ENCODE data around the gene GPR149. TPM values are rescaled to one million over a fixed set of nuclear protein-coding genes. Genes with fewer than 3 reads are reported as not detected.

GPR149 gene
- total and polyA plus RNA-seq, 10 of the 15 experiments (the other 5 are each of a cell fraction or from before 2014, with no cell fraction given), result not detected

DNA sequence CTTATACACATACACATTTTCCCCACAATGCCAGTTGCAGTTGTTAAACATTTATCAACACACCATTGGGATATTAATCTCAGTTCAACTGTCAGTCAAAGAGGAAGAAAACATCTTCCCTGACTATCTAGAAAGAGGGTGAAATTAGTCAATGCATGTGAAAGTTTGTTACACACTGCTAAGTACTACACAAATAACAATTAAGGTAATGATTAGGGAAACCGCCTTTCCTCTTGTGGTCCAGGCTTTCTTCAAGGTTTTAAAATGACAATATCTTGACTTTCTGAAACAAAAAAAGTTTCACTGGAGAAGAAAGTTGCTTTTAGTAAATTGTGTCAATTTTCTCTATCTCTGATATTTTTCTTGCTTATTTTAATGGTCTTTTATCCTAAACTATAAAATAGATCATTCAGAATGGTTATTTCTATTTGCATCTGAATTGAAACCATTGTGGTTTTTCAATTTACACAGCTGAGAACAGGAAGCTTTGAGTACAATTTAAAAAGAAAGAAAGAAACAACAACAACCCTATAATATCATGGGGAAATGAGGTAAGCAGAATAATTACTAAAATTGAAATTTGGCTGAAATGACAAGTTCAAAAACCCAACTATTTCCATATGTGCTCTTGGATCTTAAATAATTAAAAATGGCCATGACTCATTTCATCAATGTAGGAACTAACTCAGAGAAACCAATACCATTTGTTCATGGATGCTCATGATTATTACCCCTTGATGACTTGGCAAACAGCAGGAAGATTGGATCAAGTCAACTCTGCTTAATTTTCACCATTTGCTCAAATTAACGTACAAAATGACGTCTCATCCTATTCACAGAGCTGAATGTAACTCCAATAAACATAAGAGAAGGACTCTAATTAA is 31.7 kb downstream of the GPR149 start:
- POLR2A ChIA-PET, result no interaction called here
- Histone ChIP-seq H3K4me3 (no peak overlapping the region), H3K27ac (ENCODE audit: control insufficient read depth, insufficient read depth) (no peak overlapping the region), H3K4me1 (ENCODE audit: control insufficient read depth, insufficient read depth, low read length) (peaks cover 4% of the 10 kb centered on the region; the same call in 1 of the 2 replicates), H3K27me3 (replicated peaks in 1 of 2; ENCODE audit: control insufficient read depth in 2 of 2, insufficient read depth in 2 of 2, low read length in 1 of 2) (peaks cover 2 to 4% of the 10 kb centered on the region in 2 experiments; a peak in 2 of 4 replicates), H3K9me3 (replicated peaks; ENCODE audit: control insufficient read depth, insufficient read depth, low read length) (no peaks in the 10 kb centered on the region), H3K9ac (ENCODE audit: control insufficient read depth, insufficient read depth, low read length) (no peak overlapping the region), H2AFZ (ENCODE audit: control insufficient read depth, low read depth, low read length) (no peak overlapping the region), H3K79me2 (ENCODE audit: control insufficient read depth, insufficient read depth, low read length) (no peaks in the 10 kb centered on the region), H3K4me2 (ENCODE audit: control insufficient read depth, insufficient read depth) (peak overlapping the region; percentile 35; the same call in 1 of the 2 replicates), H3K36me3 (ENCODE audit: control insufficient read depth in 2 of 2, insufficient read depth in 2 of 2, low read length in 1 of 2) (no peaks in the 10 kb centered on the region), H4K20me1 (ENCODE audit: control insufficient read depth, insufficient read depth) (no peaks in the 10 kb centered on the region; the same call in 1 of the 2 replicates)
- CTCF ChIA-PET, result no interaction called here
- RAD21 ChIA-PET (ENCODE audit: unreplicated experiment), result no interaction called here
- intact Hi-C loops (cut with micrococcal nuclease; ENCODE audit: unreplicated experiment), result no loop called here
- 8% methylated on average over 3 of the region's 3 CpGs for WGBS (ENCODE audit: insufficient coverage, insufficient replicate concordance, low lambda C conversion rate, missing lambda C conversion rate)
- SMC1A ChIA-PET (ENCODE audit: uncharacterized antibody, unreplicated experiment), result no interaction called here
- DNase-seq (ENCODE audit: low read depth, low spot score), result peak; percentile 66
- BruUV-seq (replicated peaks), result no TSS peak
- in situ Hi-C loops (cut with MboI), result no loop called here
- ATAC-seq, result peak; percentile 98
- FAIRE-seq, result peak; percentile 76
- TF ChIP-seq, protein P1, sequence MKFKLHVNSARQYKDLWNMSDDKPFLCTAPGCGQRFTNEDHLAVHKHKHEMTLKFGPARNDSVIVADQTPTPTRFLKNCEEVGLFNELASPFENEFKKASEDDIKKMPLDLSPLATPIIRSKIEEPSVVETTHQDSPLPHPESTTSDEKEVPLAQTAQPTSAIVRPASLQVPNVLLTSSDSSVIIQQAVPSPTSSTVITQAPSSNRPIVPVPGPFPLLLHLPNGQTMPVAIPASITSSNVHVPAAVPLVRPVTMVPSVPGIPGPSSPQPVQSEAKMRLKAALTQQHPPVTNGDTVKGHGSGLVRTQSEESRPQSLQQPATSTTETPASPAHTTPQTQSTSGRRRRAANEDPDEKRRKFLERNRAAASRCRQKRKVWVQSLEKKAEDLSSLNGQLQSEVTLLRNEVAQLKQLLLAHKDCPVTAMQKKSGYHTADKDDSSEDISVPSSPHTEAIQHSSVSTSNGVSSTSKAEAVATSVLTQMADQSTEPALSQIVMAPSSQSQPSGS (IDR thresholded peaks at IDR 0.05; ENCODE audit: low read length), result peak; percentile 88
- TF ChIP-seq YBX1 (IDR thresholded peaks at IDR 0.05), result no peak
- no peak for TF ChIP-seq RBBP5 (conservative IDR thresholded peaks at IDR 0.05)
- TF ChIP-seq FOXM1 (IDR thresholded peaks at IDR 0.05; ENCODE audit: low read depth, low read length), result peak; percentile 69; the same call in 1 of the 2 replicates
- TF ChIP-seq JUND (IDR thresholded peaks at IDR 0.05; ENCODE audit: low read depth, low read length), result peak; percentile 55; the same call in 1 of the 2 replicates
- TF ChIP-seq ATF7 (IDR thresholded peaks at IDR 0.05; ENCODE audit: low read depth), result peak; percentile 84
- no peak for TF ChIP-seq ZNF274 (IDR thresholded peaks at IDR 0.05; ENCODE audit: insufficient read depth, insufficient read length)
- TF ChIP-seq POU2F2 (IDR thresholded peaks at IDR 0.05; ENCODE audit: borderline replicate concordance, low read depth, low read length), result peak; percentile 60; the same call in 1 of the 3 replicates
- peak; percentile 97 for TF ChIP-seq ZNF217 (IDR thresholded peaks at IDR 0.05)
- TF ChIP-seq, protein P2, sequence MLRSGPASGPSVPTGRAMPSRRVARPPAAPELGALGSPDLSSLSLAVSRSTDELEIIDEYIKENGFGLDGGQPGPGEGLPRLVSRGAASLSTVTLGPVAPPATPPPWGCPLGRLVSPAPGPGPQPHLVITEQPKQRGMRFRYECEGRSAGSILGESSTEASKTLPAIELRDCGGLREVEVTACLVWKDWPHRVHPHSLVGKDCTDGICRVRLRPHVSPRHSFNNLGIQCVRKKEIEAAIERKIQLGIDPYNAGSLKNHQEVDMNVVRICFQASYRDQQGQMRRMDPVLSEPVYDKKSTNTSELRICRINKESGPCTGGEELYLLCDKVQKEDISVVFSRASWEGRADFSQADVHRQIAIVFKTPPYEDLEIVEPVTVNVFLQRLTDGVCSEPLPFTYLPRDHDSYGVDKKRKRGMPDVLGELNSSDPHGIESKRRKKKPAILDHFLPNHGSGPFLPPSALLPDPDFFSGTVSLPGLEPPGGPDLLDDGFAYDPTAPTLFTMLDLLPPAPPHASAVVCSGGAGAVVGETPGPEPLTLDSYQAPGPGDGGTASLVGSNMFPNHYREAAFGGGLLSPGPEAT (IDR thresholded peaks at IDR 0.05; ENCODE audit: low read depth), result 0 out of 2 replicates have a peak, but pooled peaks have one; percentile 37
- TF ChIP-seq RB1 (IDR thresholded peaks at IDR 0.05; ENCODE audit: borderline replicate concordance), result no peak
- peak; percentile 42; the same call in 1 of the 2 replicates for TF ChIP-seq IKZF1 (conservative IDR thresholded peaks at IDR 0.05)
- TF ChIP-seq, protein P3, sequence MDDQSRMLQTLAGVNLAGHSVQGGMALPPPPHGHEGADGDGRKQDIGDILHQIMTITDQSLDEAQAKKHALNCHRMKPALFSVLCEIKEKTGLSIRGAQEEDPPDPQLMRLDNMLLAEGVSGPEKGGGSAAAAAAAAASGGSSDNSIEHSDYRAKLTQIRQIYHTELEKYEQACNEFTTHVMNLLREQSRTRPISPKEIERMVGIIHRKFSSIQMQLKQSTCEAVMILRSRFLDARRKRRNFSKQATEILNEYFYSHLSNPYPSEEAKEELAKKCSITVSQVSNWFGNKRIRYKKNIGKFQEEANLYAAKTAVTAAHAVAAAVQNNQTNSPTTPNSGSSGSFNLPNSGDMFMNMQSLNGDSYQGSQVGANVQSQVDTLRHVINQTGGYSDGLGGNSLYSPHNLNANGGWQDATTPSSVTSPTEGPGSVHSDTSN (IDR thresholded peaks at IDR 0.05; ENCODE audit: insufficient replicate concordance, low read depth, low read length), result peak; percentile 85
- no peak for TF ChIP-seq USF2 (IDR thresholded peaks at IDR 0.05; ENCODE audit: borderline replicate concordance, low read depth, low read length)
- TF ChIP-seq BHLHE40 (IDR thresholded peaks at IDR 0.05; ENCODE audit: borderline replicate concordance in 1 of 2, low read depth in 2 of 2, low read length in 1 of 2), result peak in 1 of 2 experiments; percentile 18; a peak in 2 of 4 replicates
- TF ChIP-seq BMI1 (IDR thresholded peaks at IDR 0.05; ENCODE audit: borderline replicate concordance), result peak; percentile 68
- 0 out of 2 replicates have a peak, but pooled peaks have one; percentile 45 for TF ChIP-seq PML (IDR thresholded peaks at IDR 0.05; ENCODE audit: low read length)
- TF ChIP-seq NR2C1 (IDR thresholded peaks at IDR 0.05), result no peak
- TF ChIP-seq IRF4 (IDR thresholded peaks at IDR 0.05; ENCODE audit: low read depth, low read length), result peak; percentile 78; the same call in 1 of the 2 replicates
